A673 (cell line): ENCODE results near the gene TMC4. TPM values are rescaled to one million over a fixed set of nuclear protein-coding genes. Genes with fewer than 3 reads are reported as not detected.

Source experiments
- BruUV-seq: library from RNA; stranded (reverse); fragments of 400-500 nt; replicated peaks from 2 replicates; lab custom pipeline; 2021; lab: Mats Ljungman, UMichigan
- CTCF ChIA-PET: fragments of 300-600 bp; sonication (Branson Sonifier 250); formaldehyde crosslinking; loops from one replicate; lab custom pipeline; 2022; ENCODE audit warnings: antibody characterized with exemption; lab: Charles Lee
- POLR2A ChIA-PET: fragments of 300-600 bp; sonication (Branson Sonifier 250); formaldehyde crosslinking; loops from one replicate; lab custom pipeline; 2022; ENCODE audit warnings: antibody characterized with exemption; ENCODE audit not compliant: low non-redundant PET; lab: Charles Lee
- DNase-seq: peaks from one replicate; pipeline ENCODE4 v3.0.0-alpha.2; 2015; ENCODE audit warnings: low spot score
- H3K27ac ChIP-seq: fragments of 200-600 bp; sonication (generic); 2 replicates; pipeline ENCODE4 v1.5.1; 2016; ENCODE audit warnings: mixed run types, low read depth, mild to moderate bottlenecking, mixed read lengths, antibody characterized with exemption, low read length; ENCODE audit not compliant: poor library complexity, severe bottlenecking
- H3K27me3 ChIP-seq: fragments of 200-600 bp; sonication (generic); replicated peaks from 2 replicates; pipeline ENCODE4 v1.6.1; 2017; ENCODE audit warnings: mixed run types, low read depth, mild to moderate bottlenecking, mixed read lengths, antibody characterized with exemption, low read length; ENCODE audit not compliant: insufficient read depth, poor library complexity
- H3K36me3 ChIP-seq: fragments of 200-600 bp; sonication (generic); 2 replicates; pipeline ENCODE4 v1.6.1; 2016; ENCODE audit warnings: mixed run types, mild to moderate bottlenecking, mixed read lengths, antibody characterized with exemption, low read length; ENCODE audit not compliant: insufficient read depth, poor library complexity, severe bottlenecking
- H3K4me1 ChIP-seq: fragments of 200-600 bp; sonication (generic); 2 replicates; pipeline ENCODE4 v1.6.1; 2017; ENCODE audit warnings: mixed run types, mild to moderate bottlenecking, mixed read lengths, antibody characterized with exemption, low read length; ENCODE audit not compliant: insufficient read depth, poor library complexity, severe bottlenecking
- H3K4me3 ChIP-seq: fragments of 200-600 bp; sonication (generic); 2 replicates; pipeline ENCODE4 v1.5.1; 2016; ENCODE audit warnings: low read depth, mixed run types, mild to moderate bottlenecking, mixed read lengths, low read length; ENCODE audit not compliant: poor library complexity, severe bottlenecking
- H3K9me3 ChIP-seq: fragments of 200-600 bp; sonication (generic); 2 replicates; pipeline ENCODE4 v1.6.1; 2016; ENCODE audit warnings: mixed run types, low read depth, mild to moderate bottlenecking, mixed read lengths, antibody characterized with exemption, low read length; ENCODE audit not compliant: poor library complexity, severe bottlenecking
- CTCF ChIP-seq: fragments of 300-800, 200-600 bp; sonication (generic); conservative IDR thresholded peaks from 2 replicates; pipeline ENCODE4 v1.5.1; 2017; ENCODE audit warnings: low read depth, mild to moderate bottlenecking, antibody characterized with exemption, low read length, moderate library complexity, mixed read lengths
- EZH2 ChIP-seq: fragments of 200-600 bp; sonication (generic); IDR thresholded peaks from 2 replicates; pipeline ENCODE4 v1.6.1; 2017; ENCODE audit warnings: borderline replicate concordance, low read depth, mild to moderate bottlenecking, mixed read lengths, antibody characterized with exemption, low read length; ENCODE audit not compliant: poor library complexity, severe bottlenecking
- intact Hi-C: fragments of 100-400 bp; cut with micrococcal nuclease; formaldehyde crosslinking; loops from one replicate; pipeline ENCODE4 v1.10.0; 2022; ENCODE audit not compliant: unreplicated experiment
- total RNA-seq: library from RNA; stranded (reverse); gene quantifications from 2 replicates; pipeline ENCODE4 v1.2.3, GENCODE V29; 2021

TMC4 gene
- total RNA-seq, 1 experiment from 2014 or later = 0.58 TPM

- DNase-seq = no peak
- no peaks in the 10 kb centered on the region for H3K9me3 ChIP-seq
- BruUV-seq = no TSS peak
- peaks cover 69% of the 10 kb centered on the region for H3K36me3 ChIP-seq
- intact Hi-C loops = no loop called here
- ChIA-PET CTCF (no interaction called here), POLR2A (no interaction called here)
- H3K4me1 ChIP-seq = peaks cover 6% of the 10 kb centered on the region
- H3K4me3 ChIP-seq = no peak overlapping the region
- TF ChIP-seq CTCF (no peak), EZH2 (no peak)
- no peak overlapping the region for H3K27ac ChIP-seq
- no peaks in the 10 kb centered on the region for H3K27me3 ChIP-seq
These were observed 17.3 kb downstream of the TMC4 start for GRCh38 chr19:54155694-54156093.

GRCh38 chr19:54154603-54155345, 18.2 kb downstream of the TMC4 start:
- POLR2A ChIA-PET = no interaction called here
- CTCF ChIA-PET = no interaction called here
- Histone ChIP-seq H3K9me3 (no peaks in the 10 kb centered on the region), H3K4me1 (peaks cover 6% of the 10 kb centered on the region), H3K27ac (peak overlapping the region; percentile 28), H3K27me3 (no peaks in the 10 kb centered on the region), H3K4me3 (no peak overlapping the region), H3K36me3 (peaks cover 76% of the 10 kb centered on the region)
- intact Hi-C loops = no loop called here
- no peak for DNase-seq
- BruUV-seq = no TSS peak
- TF ChIP-seq EZH2 = no peak
- TF ChIP-seq CTCF = no peak

GRCh38 chr19:54153731-54154326, 19.1 kb downstream of the TMC4 start:
- no peak for DNase-seq
- BruUV-seq = no TSS peak
- ChIA-PET POLR2A (no interaction called here), CTCF (no interaction called here)
- intact Hi-C loops = no loop called here
- H3K27me3 ChIP-seq = no peaks in the 10 kb centered on the region
- H3K4me1 ChIP-seq = peaks cover 5% of the 10 kb centered on the region
- peaks cover 86% of the 10 kb centered on the region for H3K36me3 ChIP-seq
- H3K9me3 ChIP-seq = no peaks in the 10 kb centered on the region
- TF ChIP-seq CTCF (no peak), EZH2 (no peak)
- no peak overlapping the region for H3K27ac ChIP-seq
- H3K4me3 ChIP-seq = no peak overlapping the region
